HG03460 (cell line): ENCODE data around the gene RUFY3.
A peak's percentile ranks its signal among the peaks of the same experiment; 100 is the strongest.
"Not testable (repeated sequence)": the region's sequence is repeated elsewhere in the genome, so short reads cannot be mapped to it uniquely, and the experiment has no call there.

Source experiments
- ATAC-seq: cut with Tn5 transposase; IDR thresholded peaks from one replicate; pipeline ENCODE4 v1.9.1; 2021; ENCODE audit not compliant: unreplicated experiment

The RUFY3 gene

DNA sequence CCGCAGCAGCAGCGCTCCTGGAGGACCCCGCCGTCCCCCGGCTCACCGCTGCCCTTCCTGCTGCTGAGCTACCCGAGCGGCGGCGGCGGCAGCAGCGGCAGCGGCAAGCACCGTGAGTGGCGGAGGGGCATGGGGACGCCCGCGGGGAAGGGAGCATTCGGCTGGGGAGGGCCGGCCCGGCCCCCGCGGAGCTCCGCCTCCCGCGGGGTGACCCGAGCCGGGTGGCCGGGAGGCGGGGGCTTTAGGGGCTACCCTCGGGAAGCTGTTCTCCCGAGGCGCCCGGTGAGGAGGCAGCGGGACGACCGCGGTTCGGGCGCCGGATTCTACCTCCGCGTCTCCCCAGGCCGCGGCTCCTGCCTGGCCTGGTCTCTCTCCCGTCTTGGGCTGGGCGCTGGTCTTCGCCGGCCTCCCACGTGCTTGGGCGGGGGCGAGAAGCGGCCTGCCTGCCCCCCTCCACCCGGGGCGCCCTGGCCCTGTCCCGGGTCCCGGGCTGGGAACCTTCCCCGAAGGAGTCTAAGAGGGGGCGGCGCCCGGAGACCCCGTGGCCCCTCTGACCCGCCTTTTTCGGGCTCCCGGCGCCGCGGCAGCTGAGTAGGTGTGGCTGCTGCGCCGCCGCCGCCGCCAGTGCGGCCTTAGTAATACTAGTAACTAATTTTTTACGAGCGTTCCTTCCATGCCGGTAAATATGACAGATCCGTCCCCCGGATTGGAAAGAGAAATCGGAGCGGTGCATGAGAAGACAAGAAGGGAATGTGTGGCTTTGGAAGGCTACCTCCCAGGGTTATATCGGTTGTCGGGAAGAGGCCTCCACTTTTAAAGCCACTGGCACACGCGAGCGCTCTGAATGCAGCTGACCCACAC is 16.4 kb upstream of the RUFY3 start:
- ATAC-seq, result peak; percentile 46

DNA sequence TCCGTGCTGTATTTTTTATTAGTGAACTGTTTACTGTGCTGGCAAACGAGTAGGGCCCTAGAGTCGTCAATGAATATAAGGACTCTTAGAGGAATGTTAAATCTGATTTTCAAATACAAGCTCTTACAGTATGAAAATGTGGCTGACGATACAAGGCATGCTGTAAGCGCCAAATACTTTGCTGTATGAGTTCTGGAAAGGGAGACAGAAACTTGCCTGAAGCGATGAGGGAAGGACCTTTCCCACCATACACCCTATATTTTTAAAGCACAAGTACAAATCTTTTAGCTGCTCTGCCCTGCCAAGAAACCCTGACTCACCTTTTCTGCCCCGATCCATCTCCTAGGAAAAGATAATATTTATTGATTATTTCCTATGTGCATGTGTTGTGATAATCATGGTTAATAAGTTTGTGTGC is 15.7 kb upstream of the RUFY3 start:
- ATAC-seq, result no peak

DNA sequence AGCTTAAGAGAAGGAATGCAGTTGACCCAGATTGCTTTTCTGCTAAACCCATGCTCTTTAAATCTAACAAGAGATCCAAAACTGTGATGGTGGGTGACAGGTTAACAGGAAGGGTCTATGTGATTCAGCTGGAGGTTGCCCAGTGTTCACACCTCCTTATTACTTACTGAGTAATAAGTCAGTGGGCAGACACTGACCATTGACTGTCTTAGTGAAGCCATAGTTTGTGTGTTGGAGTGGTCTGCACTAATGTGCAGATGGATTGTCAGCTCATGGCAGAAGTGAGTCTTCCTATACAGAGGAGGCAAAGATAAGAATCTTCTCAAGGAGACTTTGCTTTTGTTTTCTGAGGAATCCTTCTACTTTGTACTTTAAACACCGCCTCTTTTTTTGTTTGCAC is 15.2 kb upstream of the RUFY3 start:
- no peak for ATAC-seq

DNA sequence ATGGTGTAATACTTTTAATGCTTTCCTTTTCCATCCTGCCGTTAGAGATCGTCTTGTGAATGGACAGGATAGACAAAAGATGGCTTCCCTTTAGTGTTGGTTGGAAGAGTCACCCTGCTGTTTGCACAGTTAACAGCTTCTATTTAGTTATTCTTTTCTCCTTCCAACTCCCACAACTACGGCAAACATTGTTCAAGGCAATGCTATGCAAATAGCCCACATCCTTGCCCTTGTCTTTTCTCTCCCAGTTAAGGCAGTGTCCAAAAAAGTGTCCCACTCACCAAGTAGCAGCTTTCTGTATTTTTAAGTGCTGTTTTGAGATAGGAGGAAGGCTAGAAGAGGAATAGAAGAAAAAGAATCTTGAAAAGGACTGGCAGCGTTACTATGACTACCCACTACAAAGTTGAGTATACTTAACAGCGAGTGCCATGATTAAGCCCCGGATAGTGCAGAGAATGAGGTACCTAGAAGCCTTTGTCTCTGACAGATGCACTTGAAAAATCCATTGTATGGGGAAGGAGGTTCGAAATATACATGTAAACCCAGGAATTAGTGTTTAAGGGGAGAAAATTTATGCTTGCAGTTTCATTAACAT is 12.1 kb upstream of the RUFY3 start:
- no peak for ATAC-seq

DNA sequence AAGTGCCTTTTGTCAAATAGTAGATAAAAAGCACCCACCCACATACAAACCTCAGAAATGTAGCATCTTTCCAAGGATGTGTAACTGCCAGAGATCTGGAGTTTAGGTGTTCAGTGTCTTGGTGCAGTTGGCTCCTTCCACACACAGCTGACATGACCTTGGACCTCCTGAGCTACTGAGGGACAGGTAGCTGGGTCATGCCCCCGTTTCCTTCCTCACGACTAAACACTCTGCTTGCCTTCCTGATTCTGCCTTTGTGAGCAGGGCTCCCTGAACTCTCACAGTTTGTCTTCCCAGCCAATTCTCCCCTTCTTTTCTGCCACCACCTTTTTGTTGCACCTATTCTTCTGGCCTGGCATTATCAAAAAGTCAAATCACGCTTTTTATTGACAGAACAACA is 10.2 kb upstream of the RUFY3 start:
- ATAC-seq, result no peak

DNA sequence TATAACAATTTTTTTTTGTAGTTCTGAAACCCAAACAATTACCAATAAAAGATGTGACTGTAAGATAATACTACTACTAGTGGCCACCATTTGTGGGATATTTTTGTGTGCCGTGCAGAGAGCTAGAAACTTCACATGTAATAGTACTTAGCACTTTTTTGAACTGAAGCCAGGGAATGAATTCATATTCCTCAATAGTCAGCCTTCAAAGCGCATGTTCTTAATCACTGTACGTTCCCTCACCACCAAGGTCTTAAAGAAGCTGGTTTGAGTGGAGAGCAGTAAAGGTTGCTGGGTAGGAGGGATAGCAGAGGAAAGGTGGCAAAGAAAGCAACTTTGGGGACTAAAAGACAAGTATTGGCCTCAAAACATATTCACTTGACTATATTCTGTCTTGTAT is 9.6 kb upstream of the RUFY3 start:
- ATAC-seq, result no peak

DNA sequence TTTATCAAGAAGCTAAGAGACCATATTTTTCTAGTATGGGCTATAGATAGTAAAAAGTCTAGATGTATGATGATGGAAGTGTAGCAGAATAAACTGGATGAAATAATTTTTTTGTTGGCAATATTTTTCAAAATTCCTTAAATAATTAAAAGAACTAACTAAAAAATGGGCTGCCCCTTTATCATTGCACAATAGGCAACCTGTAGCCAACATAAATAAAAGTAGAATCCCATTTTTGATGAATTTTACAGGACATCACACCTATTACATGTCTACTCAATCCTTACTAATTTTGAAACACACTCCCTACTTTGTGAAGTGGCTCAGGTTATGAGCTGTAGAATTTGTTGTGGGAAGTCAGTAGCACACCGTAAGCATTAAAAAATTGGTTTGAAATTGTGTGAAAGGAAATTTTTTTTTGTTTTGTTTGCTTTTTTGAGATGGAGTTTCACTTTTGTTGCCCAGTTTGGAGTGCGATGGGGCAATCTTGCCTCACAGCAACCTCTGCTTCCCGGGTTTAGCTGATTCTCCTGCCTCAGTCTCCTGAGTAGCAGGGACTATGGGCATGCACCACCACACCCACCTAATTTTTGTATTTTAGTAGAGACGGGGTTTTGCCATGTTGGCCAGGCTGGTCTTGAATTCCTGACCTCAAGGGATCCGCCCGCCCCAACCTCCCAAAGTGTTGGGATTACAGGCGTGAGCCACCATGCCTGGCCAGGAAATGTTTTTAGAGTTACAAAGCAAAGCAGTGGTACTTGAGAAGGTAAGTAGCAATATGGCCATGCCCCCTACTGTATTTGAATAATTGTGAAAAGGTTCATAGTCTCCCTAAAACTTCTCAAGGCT is 8.9 kb upstream of the RUFY3 start:
- ATAC-seq, result no peak

DNA sequence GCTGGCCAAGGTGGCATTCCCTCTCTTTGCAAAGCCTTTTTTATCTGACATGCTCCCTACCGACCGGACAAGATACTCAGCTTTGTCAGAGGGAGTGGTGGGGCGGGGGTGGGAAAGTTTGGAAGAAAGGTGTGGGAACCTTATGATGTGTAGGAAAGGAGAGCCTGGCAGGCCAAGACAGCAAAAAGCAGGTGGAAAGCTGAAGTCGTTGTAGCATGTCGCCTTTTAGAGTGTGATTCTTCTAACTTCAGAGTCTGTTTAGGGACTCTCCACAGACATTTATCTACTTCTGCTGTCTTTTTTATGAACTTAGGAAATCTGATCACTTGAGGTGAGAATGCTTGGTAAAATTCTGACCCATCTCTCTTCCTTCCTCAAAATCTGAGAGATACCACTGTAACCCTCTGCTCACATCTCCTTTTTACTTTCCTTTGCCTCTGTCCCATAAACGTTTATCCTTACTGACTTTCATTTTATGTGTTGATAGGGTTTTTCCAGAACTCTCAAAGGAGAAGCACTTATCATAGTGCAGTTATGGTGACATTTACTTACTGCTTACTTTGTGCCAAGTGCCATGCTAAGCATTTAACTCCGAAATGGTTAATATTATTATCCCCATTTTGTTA is 8.2 kb upstream of the RUFY3 start:
- peak; percentile 37 for ATAC-seq

DNA sequence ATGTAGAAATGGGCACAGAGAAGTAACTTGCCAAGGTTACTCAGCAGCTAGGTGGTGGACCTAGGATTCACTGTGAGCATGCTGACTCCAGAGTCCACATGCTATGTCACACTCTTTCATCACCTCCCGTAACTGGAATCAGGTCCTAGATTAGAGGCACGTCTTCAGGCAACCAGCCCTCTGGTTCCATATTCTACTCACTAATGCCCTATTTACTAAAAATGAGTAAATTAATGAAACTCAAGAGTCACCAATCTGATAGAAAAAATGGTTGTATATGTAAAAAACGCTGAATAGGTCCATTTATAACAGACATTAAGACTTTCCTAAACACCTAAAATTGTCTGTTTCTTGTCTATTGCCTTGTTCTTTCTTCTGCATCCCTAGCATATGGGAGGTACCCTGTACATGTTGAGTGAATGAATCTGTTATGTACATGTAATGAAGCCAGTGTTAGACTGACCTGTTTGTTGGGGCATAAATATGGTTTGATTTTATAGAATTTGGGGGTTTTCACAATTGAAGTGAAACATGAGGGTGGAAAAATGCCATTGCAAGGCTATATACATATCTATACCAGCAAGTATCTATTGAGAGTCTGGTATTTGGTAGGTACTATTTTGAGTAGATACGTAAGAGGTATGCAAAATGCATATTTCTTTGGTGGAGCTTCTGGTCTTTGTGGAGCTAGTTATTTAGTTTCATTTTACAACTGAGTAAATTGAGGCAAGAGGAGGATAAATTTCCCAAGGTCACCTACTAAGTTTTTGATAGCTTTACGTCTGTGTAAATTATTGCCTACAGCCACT is 7.5 kb upstream of the RUFY3 start:
- peak; percentile 55 for ATAC-seq

DNA sequence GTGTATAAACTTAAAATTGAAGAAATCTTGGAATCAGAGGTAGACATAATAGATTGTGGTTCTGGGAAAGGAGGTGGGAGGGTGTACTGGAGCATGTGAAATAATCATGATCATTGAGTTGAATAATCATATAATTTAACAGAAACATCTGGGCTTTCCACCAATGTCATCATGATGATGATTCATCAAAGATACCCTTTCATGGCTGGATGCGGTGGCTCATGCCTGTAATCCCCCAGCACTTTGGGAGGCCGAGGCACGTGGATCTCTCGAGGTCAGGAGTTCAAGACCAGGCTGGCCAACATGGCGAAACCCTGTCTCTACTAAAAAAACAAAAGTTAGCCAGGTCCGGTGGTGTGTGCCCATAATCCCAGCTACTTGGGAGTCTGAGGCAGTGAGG is 6.7 kb upstream of the RUFY3 start:
- ATAC-seq, result no peak

DNA sequence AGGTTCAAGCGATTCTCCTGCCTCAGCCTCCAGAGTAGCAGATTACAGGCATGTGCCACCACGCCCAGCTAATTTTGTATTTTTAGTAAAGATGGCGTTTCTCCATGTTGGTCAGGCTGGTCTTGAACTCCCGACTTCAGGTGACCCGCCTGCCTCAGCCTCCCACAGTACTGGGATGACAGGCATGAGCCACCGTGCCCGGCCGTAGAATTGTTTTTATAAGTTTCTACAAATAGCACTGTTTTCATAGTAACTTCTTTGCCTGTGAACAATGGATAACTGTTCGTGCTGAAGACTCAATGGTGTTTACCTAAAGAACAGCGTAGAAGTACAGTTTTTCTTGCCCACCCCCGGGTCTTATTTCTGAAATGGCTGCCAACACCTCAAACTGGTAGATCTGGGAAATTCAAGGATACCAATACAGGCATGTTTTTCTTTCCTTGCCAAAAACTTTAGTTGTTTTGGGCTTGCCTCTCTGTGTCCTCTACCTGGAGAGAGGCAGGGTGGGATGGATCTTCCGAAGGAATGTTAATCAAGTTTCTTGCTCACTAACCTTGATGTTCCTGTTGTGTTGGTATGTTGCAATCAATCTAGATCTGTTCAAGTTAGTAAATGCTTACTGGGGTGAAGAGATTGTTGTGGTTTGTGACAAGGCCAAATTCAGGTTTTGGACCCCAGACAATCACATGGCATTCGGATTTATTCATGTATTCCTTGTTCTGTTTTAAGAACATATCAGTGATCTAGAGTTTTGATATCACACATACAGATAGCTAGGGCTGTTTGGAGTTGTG is 2.8 kb upstream of the RUFY3 start:
- ATAC-seq, result no peak

DNA sequence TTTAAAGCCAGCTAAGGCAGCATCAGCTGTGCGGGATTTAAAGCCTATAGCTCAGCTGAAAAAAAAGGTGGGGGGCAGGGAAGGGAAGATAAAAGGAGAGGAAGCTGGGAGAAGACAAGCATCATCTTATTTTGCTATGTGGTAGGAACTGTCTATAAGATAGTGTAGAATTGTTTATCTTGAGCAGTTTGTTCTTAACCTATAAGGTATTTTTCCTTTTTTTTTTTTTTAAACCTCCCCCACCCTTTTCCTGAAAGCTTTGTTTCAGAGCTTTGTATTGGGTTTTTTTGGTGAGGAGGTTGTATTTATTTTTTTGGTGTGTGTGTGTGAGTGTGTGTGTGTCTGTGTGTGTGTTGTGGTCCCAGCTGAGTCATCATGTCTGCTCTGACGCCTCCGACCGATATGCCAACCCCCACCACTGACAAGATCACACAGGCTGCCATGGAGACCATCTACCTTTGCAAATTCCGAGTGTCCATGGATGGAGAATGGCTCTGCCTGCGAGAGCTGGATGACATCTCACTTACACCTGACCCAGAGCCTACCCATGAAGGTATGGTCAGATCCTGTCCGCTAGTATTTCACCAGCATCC is 531 bp downstream of the RUFY3 start:
- no peak for ATAC-seq

DNA sequence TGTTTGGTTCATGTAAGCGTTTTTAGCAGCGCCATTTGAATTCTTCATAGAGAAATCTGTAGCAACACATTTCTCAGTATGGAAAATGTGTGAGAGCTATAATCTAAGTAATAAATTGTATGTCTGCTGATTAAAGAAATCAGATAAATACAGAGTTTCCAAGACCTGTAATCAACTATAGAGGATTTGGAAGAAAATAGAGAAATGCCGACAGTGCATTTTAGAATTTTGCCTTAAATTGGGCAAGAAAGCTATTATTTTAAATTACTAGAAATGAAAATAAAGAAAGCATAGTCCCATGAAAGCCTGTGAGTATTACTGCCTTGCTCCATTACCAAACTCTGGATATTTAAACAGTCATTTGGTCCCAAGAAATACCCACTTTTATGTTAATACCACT is 2.7 kb downstream of the RUFY3 start:
- no peak for ATAC-seq

DNA sequence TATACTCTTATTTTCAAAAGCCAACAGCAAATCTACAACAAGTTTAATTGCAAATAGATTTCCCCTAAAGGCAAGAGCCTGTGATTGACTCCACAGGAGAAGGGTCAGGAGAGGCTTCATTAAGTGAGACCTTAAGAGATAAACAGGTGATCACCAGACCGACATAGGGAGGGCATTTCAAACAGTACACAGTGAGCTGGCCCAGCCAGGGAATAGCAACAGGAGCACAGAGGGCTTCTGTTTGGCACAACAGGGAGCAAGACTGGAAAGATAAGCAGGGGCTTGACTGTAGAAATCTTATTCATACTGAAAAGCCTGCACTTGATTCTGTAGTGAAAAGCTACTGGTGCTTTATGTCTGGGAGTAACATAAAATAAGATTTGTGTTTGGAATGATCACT is 3.9 kb downstream of the RUFY3 start:
- ATAC-seq, result no peak

DNA sequence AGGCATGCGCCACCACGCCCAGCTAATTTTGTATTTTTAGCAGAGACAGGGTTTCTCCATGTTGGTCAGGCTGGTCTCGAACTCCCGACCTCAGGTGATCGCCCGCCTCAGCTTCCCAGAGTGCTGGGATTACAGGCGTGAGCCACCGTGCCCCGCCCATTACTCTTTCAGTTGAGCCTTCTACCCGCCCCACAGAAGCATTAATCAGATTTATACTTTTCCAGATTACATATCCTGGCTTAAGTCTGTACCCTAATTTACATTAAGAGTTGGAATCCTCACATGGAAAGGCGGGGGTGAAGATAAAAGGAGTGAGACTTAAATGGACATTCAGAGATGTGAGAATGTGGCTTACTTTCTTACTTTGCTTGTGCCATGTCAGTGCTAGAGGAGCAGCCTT is 4.8 kb downstream of the RUFY3 start:
- ATAC-seq, result not testable (repeated sequence)

DNA sequence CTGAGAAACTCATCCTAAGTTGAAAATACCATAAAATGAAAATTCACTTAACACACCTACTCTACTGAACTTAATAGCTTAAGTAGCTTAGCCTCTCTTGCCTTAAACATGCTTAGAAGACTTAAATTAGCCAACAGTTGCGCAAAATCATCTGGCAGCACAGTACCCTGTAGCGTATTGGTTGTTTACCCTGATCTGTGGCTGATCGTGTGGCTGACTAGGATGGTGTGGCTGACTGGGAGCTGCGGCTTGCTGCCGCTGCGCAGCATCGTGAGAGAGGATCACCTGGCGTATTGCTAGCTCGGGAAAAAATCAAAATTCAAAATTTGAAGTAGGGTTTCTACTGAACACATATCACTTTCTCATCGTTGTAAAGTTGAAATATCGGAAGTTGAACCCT is 6.3 kb downstream of the RUFY3 start:
- ATAC-seq, result no peak

DNA sequence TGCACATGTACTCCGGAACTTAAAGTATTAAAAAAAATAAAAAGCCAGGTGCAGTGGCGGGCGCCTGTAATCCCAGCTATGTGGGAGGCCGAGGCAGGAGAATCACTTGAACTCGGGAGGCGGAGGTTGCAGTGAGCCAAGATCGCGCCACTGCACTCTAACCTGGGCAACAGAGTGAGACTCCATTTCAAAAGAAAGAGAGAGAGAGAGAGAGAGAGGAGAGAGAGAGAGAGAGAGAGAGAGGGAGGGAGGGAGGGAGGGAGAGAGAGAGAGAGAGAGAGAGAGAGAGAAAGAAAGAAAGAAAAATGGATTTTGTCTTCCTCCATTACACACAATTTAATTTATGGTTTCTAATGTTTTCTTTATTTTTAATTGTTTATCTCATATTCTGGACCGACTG is 11.1 kb downstream of the RUFY3 start:
- not testable (repeated sequence) for ATAC-seq

DNA sequence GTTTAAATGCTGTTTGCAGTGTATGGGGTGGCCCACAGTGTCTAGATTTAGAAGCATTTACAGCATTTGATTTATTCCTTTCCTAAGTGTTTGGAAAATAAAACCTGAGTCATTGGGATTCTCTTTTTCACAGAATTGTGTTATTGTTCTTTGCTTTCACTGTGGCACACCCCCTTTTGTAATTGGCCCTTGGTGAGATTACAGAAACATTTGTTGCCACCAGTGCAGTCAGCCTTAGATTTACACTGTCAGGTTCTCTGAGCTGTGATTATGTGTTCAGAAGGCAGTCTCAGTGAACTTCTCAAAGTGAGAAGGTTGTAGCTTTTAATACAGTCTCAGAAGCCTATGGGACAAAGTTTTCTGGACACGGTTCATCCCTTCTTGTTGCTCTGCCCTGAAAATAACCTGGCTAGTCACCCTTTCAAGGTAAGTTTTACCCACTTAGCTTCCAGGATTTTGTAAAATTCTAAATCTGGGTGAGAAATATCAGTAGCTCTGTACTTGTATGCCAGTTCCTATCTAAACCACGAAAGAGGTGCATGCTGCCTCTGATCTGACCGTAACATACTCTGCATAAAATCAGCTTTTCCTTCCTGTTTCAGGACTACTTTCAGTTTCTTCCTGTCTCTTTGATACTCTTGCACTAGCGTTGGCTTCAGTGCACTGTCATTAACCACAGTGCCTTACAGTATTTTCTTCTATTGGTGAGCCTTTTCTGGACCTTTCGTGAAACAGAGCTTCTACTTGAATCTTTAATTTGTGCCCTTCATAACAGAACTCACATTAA is 12.6 kb downstream of the RUFY3 start:
- peak; percentile 94 for ATAC-seq

DNA sequence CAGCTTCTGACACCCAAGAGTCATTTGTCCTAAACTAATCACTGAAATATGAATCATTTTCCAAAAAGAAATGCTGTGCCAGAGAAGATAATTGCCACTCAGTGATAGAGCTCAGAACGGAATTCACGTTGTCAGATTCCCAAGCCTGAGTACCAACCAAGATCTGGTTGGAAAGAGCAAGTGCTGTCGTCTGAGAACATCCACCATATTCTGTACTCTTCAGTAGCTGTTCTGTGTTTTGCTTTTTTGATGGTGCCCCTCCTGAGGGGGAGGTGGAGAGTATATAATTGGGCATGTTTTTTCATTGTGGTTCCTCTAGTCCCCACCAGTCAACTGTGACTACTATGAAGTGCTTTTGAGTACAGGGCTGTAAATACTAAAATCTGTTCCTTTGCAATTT is 13.2 kb downstream of the RUFY3 start:
- peak; percentile 17 for ATAC-seq
